ENCODE measurements around the gene ZBTB40.

The ZBTB40 gene

GRCh38 chr1:22534951-22535350, 83.3 kb downstream of the ZBTB40 start:
- no peak for DNase-seq

GRCh38 chr1:22535399-22535798, 83.7 kb downstream of the ZBTB40 start:
- Histone ChIP-seq H3K27ac (ENCODE audit: low read length) (no peak overlapping the region), H3K9me2 (replicated peaks; ENCODE audit: insufficient read depth, low read length) (no peaks in the 10 kb centered on the region), H3K4me2 (ENCODE audit: low read depth, low read length) (no peak overlapping the region), H3K4me3 (ENCODE audit: low read length) (no peak overlapping the region), H3K9me3 (replicated peaks; ENCODE audit: insufficient read depth, low read length) (no peaks in the 10 kb centered on the region), H4K20me1 (ENCODE audit: insufficient read depth, low read length) (no peaks in the 10 kb centered on the region), H3K27me3 (replicated peaks; ENCODE audit: insufficient read depth, low read length) (no peaks in the 10 kb centered on the region), H2AFZ (ENCODE audit: low read length) (no peak overlapping the region), H3K36me3 (replicated peaks; ENCODE audit: insufficient read depth, low read length) (no peaks in the 10 kb centered on the region), H3K79me2 (ENCODE audit: low read length) (no peaks in the 10 kb centered on the region), H3F3A (ENCODE audit: insufficient read depth, low read length) (no peaks in the 10 kb centered on the region), H3K9ac (ENCODE audit: low read length) (no peak overlapping the region), H3K4me1 (ENCODE audit: low read length) (no peaks in the 10 kb centered on the region)
- DNase-seq, result no peak
- TF ChIP-seq EZH2phosphoT487 (IDR thresholded peaks at IDR 0.05; ENCODE audit: low read length) (no peak), CTCF (IDR thresholded peaks at IDR 0.05; ENCODE audit: low read length) (no peak), EZH2 (optimal IDR thresholded peaks at IDR 0.05; ENCODE audit: low read depth, low read length) (no peak)

More at GRCh38 chr1:22534951-22535350, 83.3 kb downstream of the ZBTB40 start:
- Histone ChIP-seq H3K9me3 (replicated peaks; ENCODE audit: insufficient read depth, low read length) (no peaks in the 10 kb centered on the region), H3K27ac (ENCODE audit: low read length) (no peak overlapping the region), H3K9me2 (replicated peaks; ENCODE audit: insufficient read depth, low read length) (no peaks in the 10 kb centered on the region), H2AFZ (ENCODE audit: low read length) (no peak overlapping the region), H3F3A (ENCODE audit: insufficient read depth, low read length) (no peaks in the 10 kb centered on the region), H3K4me1 (ENCODE audit: low read length) (no peaks in the 10 kb centered on the region), H3K36me3 (replicated peaks; ENCODE audit: insufficient read depth, low read length) (no peaks in the 10 kb centered on the region), H3K4me2 (ENCODE audit: low read depth, low read length) (no peak overlapping the region), H3K4me3 (ENCODE audit: low read length) (no peak overlapping the region), H3K9ac (ENCODE audit: low read length) (no peak overlapping the region), H4K20me1 (ENCODE audit: insufficient read depth, low read length) (no peaks in the 10 kb centered on the region), H3K27me3 (replicated peaks; ENCODE audit: insufficient read depth, low read length) (no peaks in the 10 kb centered on the region), H3K79me2 (ENCODE audit: low read length) (no peaks in the 10 kb centered on the region)
- TF ChIP-seq EZH2phosphoT487 (IDR thresholded peaks at IDR 0.05; ENCODE audit: low read length) (no peak), EZH2 (optimal IDR thresholded peaks at IDR 0.05; ENCODE audit: low read depth, low read length) (no peak), CTCF (IDR thresholded peaks at IDR 0.05; ENCODE audit: low read length) (no peak)

- H3K36me3 ChIP-seq (replicated peaks; ENCODE audit: insufficient read depth, low read length), result no peaks in the 10 kb centered on the region
- TF ChIP-seq CTCF (IDR thresholded peaks at IDR 0.05; ENCODE audit: low read length), result no peak
- TF ChIP-seq EZH2 (optimal IDR thresholded peaks at IDR 0.05; ENCODE audit: low read depth, low read length), result no peak
- no peak for TF ChIP-seq EZH2phosphoT487 (IDR thresholded peaks at IDR 0.05; ENCODE audit: low read length)
- H3K4me2 ChIP-seq (ENCODE audit: low read depth, low read length), result no peak overlapping the region
- no peaks in the 10 kb centered on the region for H3K4me1 ChIP-seq (ENCODE audit: low read length)
- H3K27ac ChIP-seq (ENCODE audit: low read length), result no peak overlapping the region
- no peak overlapping the region for H3K9ac ChIP-seq (ENCODE audit: low read length)
- H3K27me3 ChIP-seq (replicated peaks; ENCODE audit: insufficient read depth, low read length), result no peaks in the 10 kb centered on the region
- H3K79me2 ChIP-seq (ENCODE audit: low read length), result no peaks in the 10 kb centered on the region
- no peaks in the 10 kb centered on the region for H4K20me1 ChIP-seq (ENCODE audit: insufficient read depth, low read length)
- H2AFZ ChIP-seq (ENCODE audit: low read length), result no peak overlapping the region
- no peak for DNase-seq
- H3F3A ChIP-seq (ENCODE audit: insufficient read depth, low read length), result no peaks in the 10 kb centered on the region
- H3K4me3 ChIP-seq (ENCODE audit: low read length), result no peak overlapping the region
- H3K9me2 ChIP-seq (replicated peaks; ENCODE audit: insufficient read depth, low read length), result no peaks in the 10 kb centered on the region
- no peaks in the 10 kb centered on the region for H3K9me3 ChIP-seq (replicated peaks; ENCODE audit: insufficient read depth, low read length)
Observed at GRCh38 chr1:22536506-22536905, 84.9 kb downstream of the ZBTB40 start.
